SH-SY5Y (cell line): ENCODE results near the gene ELMO3.

Source experiments
- GATA2 ChIP-seq: IDR thresholded peaks from 2 replicates; pipeline ENCODE4 v1.6.1; 2011; ENCODE audit warnings: mild to moderate bottlenecking, low read depth, low read length
- GATA3 ChIP-seq: IDR thresholded peaks from 2 replicates; pipeline ENCODE4 v1.6.1; 2011; ENCODE audit warnings: low read depth, mild to moderate bottlenecking, low read length, moderate library complexity

DNA sequence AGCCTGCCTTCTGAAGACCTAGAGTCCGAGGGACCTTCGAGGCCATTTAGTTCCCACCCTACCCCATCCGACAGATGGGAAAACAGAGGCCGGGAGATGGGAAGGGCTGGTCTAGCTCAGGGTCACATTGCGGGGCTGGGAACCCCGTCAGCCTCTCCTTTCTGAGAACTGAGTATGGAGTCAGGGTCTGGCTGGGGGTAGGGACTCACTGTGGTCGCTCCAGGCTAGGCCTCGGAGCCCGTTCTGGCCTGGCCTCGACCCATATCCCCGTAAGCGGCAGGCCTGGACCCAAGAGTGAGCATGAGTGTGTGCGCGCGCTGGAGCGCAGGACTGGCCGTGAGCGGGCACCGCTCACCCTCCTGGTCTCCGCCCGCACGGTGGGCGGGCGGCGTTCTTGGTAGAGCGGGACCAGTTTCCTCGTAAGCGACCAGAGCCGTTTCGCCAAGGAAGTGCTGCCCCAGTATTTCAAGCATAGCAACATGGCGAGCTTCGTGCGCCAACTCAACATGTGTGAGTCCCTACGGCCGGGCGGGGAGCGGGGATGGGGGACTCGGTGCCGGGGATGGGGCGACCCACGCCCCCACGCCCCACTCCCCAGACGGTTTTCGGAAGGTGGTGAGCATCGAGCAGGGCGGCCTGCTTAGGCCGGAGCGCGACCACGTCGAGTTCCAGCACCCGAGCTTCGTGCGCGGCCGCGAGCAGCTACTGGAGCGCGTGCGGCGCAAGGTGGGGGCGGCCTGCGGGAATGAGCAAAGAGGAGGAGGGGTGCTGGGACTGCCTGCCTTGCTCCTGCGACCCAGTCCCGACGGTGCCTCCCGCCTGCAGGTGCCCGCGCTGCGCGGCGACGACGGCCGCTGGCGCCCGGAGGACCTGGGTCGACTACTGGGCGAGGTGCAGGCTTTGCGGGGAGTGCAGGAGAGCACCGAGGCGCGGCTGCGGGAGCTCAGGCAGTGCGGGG, 33.5 kb upstream of the ELMO3 start:
- no peak for TF ChIP-seq GATA3
- no peak for TF ChIP-seq GATA2
